Hematopoietic multipotent progenitor cell treated with erythropoietin and hydrocortisone succinate and interleukin-3 and kit ligand, for 17 days (in vitro differentiated cells): ENCODE measurements around the gene HSPBAP1.
A peak's percentile ranks its signal among the peaks of the same experiment; 100 is the strongest.

ENCODE experiments used
- DNase-seq: peaks from one replicate; pipeline ENCODE4 v3.0.0-alpha.2; 2015; ENCODE audit warnings: low spot score

The HSPBAP1 gene, protein sequence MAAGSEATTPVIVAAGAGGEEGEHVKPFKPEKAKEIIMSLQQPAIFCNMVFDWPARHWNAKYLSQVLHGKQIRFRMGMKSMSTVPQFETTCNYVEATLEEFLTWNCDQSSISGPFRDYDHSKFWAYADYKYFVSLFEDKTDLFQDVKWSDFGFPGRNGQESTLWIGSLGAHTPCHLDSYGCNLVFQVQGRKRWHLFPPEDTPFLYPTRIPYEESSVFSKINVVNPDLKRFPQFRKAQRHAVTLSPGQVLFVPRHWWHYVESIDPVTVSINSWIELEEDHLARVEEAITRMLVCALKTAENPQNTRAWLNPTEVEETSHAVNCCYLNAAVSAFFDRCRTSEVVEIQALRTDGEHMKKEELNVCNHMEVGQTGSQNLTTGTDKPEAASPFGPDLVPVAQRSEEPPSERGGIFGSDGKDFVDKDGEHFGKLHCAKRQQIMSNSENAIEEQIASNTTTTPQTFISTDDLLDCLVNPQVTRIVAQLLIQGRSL

DNA sequence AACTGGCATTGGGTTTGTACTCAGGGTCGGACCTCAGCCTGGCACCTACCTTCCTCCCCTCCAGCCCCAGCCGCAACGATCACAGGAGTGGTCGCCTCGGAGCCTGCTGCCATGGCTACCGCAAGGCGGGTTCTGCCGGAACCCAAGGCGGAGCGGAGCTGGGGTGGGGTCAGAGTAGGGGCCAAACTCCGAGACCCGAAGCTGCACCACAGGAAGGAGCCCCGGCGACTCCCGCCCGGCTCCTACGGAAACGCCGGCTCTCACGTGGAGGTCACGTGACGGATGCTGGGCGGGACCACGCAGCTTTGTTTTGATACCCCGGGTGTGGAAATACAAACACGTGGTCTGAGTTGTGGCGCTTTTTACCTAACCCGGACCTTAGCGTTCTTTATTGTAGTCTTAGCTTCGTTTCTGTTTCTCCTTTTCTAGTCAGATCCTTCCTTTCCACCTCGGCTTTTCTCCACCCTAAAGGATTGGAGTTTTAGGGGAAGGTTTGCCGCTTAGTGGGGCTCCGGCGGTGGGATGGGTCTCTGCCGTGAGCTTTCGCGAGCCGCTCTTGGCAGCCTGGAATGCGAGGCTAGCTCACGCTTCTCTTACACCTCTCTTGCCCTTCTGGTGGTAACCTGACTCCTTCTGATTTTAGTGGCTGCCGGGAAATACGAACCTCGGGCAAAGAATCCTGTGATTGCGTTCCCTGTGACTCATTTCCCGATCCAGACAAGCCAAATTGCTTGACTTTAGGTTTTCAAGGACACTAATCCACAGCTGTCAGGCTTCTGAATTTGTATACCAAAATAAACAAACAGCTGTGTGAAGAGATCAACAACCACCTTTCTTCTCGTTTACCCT, at the start of gene HSPBAP1:
HSPBAP1 (minus strand) TSS at position 264 of the 849 bp plus-strand sequence; CDS start at position 113, 151 bp downstream.
- peak; percentile 93 for DNase-seq

DNA sequence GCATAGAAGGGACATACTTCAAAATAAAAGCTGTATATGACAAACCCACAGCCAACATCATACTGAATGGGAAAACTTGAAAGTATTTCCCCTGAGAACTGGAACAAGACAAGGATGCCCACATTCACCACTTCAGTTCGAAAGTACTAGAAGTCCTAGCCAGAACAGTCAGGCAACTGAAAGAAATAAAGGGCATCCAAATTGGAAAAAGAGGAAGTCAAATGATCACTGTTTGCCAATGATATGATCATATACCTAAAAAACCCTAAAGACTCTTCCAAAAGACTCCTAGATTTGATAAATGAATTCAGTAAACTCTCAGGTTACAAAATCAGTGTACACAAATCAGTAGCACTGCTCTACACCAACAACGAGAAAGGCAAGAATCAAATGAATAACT, 42.0 kb upstream of the HSPBAP1 start:
- no peak for DNase-seq

DNA sequence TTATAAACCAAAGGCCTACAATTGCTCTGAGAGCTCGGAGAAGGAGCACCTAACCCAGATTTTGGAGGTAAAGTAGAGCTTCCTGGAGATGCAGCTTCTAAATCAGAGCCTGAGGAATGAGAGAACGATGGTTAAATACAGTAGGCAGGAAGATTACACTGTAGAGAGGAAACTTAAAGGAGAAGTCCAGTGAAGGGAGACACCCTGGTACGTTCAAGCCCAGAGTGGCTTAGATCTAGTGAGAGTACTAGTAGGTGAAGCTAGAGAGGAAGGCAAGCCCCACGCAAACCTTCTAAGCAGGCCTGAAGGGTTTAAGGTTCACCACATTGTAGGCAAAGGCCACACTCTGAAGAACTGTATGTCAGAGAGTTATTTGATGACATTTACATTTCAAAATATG, 34.6 kb upstream of the HSPBAP1 start:
- DNase-seq, result no peak

DNA sequence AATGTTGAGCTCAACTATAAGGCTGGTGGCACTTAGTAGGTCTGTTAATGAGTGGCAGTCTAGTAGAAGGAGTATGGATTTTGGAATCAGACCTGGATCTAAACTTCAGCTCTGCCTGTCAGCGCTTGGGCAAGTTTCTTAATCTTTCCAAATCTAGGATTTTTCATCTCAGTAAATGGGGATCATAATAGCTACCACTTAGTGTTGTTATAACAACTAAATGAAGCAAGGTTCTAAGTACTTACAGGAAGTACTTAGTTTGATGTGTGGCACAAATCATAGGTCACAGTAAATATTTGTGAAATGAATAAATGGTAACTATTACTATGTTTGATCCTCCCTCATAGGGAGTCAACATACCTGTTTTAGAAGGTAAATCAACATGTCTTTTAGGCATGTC, 32.6 kb upstream of the HSPBAP1 start:
- no peak for DNase-seq

DNA sequence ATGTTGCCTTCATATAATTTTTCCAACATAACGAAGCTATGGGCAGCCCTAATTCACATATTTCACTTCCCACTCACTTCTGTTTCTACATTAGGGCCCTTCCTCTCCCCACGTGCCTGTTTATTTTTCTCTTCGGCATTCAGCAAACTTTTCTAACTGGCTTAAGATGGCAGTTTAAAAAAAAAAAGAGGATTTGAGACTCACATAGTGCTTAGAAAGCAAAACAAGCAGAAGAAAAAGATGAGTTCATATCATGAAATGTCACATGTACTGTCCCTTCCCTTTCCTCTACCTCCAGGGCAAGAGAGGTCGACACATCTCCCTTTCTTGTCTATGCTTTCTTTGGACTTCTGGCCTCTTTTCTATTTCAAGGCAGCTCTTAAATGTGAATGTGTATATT, 31.8 kb upstream of the HSPBAP1 start:
- no peak for DNase-seq

DNA sequence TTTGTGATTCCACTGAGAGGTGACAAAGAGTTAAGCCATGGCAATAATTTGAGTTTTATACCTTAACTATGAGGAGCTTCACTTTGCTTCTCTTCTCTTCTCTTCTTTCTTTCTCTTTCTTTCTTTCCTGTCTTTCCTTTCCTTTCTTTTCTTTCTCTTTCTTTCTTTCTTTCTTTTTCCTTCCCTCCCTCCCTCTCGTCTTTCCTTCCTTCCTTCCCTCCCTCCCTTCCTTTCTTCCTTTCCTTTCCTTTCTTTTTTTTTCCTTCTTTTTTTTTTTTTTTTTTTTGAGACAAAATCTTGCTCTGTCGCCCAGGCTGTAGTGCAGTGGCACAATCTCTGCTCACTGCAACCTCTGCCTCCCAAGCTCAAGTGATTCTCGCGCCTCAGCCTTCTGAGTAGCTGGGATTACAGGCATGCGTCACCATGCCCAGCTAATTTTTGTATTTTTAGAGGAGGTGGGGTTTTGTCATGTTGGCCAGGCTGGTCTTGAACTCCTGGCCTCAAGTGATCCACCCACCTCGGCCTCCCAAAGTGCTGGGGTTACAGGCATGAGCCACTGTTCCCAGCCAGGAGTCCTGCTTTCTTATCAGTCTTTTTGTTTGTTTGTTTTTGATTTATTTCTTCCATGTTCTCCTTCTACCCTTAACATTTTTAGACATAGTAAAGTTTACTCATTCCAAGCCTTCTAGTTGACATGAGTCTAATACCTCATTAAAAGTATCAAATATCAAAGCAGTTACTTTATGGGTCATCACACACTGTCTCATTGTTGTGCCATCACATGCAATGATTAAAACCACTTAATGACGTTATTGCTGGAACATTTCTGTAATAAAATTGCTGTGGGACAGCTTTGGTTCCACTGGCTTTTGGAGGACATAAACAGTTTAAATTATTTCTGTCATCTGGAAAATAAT, 31.1 kb upstream of the HSPBAP1 start:
- no peak for DNase-seq

DNA sequence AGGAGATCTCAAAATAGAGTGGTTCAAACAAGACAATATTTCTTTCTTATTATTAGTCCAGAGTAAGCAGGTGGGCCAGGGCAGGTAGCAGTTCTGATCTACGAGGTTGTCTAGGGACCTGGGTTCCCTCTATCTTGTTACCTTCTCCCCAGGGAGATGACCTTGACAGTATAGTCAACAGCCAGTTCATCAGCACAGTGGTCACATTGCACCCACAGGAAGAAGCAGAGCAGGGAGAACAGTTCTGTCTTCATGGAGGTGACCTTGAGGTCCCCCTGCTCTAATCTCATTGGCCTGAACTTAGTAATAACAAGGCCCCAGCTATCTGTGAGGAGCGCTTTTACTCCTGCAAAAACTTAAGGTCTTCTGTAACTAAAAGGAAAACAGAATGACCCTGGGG, 23.0 kb upstream of the HSPBAP1 start:
- no peak for DNase-seq

DNA sequence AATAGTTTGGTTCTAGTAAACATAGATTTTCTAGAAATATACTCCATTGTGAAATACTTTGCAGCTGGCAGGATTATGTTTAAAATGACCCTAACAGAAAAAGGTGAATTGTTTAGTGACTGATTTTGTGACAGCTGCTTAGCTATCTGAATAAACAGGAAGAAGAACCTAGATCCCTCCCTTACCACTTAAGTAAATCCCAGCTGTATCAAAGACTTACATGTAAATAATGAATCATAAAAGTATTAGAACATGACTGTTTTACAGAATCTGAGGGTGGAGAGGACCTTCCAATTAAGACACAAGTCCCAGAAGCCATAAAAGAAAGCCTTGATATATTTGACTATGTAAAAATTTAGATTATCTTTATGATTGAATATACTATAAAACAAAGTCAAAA, 17.1 kb upstream of the HSPBAP1 start:
- DNase-seq, result no peak

DNA sequence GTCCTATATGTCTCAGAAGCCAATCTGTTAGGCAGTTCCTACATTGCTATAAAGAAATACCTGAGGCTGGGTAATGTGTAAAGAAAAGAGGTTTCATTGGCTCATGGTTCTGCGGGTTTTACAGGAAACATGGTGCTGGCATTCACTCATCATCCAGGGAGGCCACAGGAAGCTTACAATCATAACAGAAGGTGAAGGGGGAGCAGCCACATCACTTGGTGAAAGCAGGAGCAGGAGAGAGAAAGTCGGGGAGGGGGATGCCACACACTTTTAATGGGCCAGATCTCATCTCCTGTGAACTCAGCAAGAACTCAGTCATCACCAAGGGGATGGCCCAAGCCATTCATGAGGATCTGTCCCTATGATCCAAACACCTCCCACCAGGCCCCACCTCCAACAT, 10.3 kb upstream of the HSPBAP1 start:
- no peak for DNase-seq

DNA sequence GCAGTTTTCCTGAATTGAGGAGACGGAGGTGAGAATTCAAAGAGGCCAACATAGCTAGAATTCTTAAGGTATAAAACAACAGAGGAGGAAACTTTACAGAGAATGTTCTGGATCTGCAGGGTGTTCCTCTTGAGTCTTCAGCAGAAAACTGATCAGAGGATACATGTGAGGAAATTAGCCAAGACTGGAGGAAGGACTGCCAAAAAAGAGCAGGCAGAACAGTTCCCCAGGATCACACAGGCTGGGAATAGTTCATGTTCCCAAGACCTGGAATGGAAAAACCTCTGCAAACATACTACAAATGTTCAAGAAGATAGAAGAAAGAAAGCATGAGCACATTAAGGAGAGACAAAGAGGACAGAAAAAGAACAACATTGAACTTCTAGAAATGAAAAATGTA, 8.7 kb upstream of the HSPBAP1 start:
- DNase-seq, result no peak

DNA sequence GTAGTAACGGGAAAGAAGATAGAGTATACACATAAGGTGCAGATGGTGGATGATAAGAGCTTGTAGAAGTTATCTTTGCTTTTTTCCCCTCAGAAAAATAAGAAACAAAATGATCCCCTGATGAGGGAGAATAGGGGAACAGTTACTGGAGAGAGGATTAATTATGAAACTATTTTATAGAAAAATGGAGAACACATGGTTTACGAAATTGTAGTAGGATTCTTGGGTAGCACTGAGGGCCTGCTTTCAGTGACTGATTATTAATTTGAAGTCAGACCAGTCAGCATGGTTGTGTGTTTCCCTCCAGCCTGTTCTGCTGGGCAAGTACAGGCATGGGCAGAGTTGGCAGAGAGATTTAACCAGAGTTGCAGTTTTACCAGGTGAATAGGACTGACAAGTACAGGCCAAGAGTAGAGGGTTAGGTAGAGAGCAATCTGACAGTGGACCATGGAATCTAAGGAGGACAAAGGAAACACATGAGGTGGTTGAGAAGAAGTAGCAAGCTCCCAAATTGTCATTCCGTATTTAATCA, 7.1 kb upstream of the HSPBAP1 start:
- DNase-seq, result no peak

DNA sequence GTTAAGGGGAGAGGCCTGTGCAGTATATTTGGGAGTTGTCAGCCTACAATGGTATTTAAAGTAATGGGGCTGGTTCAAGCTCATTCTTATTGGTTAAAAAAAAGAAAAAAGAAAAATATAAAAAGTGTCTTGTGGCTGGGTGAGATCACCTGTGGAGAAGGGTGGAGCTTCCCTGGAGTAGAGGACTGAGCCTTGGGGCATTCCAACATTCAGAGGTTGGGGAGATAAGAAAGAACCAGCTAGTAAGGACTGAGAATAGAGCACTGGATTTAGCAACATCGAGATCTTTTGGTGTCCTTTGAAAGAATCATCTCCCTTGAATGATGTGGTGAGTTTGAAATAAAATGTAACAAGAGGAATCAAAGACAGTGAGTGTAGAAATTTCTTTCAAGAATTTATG, 6.4 kb upstream of the HSPBAP1 start:
- no peak for DNase-seq

DNA sequence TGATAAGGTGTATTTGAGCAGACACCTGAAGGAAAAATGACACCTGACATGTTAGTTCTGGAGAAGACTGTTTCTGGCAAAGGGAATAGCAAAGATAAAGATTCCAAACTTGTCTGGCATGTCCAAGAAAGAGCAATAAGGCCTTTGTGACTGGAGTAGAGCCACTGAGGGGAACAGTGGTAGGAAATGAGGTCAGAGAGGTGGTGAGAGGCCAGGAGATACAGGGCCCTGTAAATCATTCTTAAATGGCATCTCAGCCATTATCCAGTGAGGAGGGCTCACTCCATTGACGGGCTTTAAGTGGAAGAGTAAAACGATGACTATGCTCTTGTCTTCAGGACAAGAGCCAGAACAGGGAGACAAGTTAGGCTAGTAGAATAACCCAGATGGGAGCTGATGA, 5.7 kb upstream of the HSPBAP1 start:
- DNase-seq, result no peak

DNA sequence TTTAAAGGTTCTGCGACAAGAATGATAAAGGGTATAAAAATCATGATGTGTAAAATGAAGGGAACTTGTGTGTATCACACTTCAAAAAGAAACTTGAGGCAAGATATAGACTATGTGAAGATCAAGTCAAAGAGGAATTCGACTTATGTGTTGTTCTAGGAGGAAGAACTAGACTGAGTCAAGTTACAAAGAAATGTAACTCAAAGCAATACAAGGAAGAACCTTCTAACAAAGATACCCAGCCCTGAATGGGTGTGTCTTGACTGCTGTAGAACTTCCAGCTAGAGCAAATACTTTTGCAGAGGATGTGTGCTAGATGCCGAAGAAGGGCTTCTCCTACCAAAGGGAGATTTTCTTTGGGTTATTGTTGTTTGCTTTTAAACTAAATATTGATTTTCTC, 3.7 kb upstream of the HSPBAP1 start:
- DNase-seq, result no peak

DNA sequence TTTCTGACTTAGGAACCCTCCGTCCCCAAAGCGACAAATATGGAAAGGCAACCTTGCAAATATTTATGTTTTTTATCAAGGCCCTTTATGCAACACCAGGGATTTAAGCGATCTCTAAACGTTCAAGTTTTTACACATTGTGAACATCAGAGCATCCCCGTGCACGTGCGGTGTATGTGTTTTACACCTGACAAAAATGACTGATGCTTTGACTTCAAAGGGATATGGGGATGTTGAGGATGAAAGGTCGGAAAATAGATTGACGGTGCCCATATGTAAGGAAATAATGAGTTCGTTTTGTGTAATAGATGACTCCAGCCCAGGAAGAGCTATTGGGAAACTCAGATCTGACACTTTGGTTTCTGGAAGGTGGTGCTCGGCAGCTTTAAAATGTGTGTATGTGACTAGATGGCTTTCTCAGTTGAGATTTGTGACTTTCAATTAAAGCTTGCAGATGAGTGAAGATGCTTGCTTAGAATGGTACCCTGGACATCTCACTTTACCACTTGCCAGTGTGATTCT, 2.1 kb upstream of the HSPBAP1 start:
- no peak for DNase-seq

DNA sequence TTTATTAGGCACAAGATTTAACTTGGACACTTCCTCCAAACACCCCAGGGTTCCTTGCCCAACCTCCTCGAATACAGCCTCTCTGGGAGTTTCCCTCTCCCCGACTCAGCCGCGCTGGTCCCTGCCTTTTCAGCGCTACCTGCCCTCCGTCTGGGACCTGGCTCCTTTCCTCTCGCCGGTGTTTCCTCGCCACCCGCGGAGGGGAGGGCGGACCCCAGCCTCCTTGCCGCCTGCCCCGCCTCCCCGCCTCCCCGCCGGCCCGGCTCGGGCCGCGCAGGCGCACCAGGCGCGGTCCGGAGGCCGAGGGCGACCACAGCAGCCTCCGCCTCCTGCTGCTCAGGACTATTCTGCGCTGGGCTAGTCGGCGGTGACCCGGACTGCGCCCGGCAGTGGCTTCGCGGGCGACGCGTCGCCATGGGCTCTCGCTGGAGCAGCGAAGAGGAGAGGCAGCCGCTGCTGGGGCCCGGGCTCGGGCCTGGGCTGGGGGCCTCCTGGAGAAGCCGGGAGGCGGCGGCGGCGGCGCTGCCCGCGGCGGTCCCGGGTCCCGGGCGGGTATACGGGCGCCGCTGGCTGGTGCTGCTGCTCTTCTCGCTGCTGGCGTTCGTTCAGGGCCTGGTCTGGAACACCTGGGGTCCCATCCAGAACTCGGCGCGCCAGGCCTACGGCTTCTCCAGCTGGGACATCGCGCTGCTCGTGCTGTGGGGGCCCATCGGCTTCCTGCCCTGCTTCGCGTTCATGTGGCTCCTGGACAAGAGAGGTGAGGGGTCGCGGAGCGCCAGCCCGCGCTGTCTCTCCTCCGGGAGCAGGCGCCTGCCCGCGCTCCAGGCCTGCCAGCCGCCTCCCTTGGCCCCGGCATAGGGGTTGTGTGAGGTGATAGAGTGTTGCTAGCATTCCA, 1.4 kb upstream of the HSPBAP1 start, which contains the start of gene SLC49A4:
SLC49A4 (plus strand) TSS at position 291 of the 895 bp plus-strand sequence; CDS start at position 415, 124 bp downstream.
- DNase-seq, result peak; percentile 85

DNA sequence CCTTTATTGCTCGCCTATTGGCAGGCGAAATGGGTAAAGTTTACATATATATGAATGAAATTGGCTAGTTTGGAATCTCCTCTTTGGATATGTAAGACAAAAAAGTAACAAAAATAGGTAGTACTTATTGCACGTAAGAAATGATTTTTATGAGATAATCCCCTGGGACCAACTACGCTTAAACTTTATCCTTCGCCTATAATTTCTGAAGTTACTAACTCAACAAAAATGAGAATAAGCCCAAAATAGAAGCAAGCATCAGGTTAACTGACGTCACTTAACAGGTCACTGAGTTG, 800 bp upstream of the HSPBAP1 start:
- no peak for DNase-seq

DNA sequence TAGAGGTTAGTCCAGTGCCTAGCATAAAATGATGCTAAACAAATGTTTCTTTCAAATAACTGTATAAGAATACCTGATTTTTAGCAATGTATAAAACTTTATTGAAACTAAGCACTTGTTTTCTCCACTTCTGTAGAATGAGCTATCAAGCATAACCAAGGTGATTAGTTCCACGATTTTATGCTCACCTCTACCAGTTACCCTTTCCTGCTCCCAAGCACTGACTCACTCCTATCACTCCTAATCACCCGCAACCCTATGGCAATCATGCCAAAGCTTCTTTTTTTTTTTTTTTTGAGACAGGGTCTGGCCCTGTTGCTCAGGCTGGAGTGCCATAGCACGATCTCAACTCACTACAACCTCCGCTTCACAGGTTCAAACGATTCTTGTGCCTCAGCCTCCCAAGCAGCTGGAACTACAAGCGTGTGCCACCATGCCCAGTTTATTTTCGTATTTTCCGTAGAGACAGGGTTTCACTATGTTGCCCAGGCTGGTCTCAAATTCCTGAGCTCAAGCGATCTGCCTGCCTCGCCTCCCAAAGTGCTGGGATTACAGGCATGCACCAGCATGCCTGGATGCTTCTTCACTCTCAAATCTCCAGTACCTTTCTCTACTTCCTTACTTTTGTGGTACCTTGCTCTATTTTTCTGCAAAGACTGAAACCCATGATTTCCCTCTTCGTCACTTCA, 3.9 kb downstream of the HSPBAP1 start:
- DNase-seq, result no peak

DNA sequence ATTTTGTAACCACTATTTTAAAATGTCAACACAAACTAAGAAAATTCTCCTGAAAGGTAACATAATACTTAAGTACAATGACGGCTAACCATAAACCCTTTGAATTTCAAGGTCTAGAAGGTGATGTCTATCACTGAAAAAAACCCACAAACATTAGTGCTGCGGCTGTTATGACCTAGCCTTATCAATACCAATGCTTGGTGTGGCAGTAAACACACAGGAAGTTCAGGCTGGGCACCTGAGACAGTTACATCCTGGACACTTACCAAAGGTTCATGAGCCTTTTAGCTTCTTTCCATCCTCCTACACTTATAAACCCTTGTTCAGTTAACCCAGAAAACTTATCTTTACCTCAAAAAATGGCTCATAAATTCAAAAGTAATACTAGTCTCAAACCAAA, 5.8 kb downstream of the HSPBAP1 start:
- no peak for DNase-seq

DNA sequence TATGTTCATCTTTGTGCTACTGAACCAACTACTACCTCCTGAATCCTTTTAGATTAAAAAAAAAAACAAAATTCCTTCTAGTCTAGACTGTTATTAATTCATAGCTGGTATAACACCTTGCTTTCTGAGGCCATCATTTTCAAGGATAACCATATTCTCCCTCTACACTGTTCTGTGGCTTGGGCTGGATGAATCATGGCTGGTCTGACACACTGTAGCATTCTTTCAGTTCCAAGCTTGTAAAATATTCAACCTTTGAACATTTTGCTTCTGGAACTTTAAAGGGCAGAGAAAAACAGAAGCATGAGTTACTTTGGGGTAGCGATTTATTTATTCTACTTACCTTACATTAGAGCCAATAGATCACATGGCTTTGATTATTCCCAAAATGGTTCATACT, 7.6 kb downstream of the HSPBAP1 start:
- no peak for DNase-seq
